Measurements from ENCODE around the gene CD28. TPM values are rescaled to one million over a fixed set of nuclear protein-coding genes. Genes with fewer than 3 reads are reported as not detected.
A peak's percentile ranks its signal among the peaks of the same experiment; 100 is the strongest.

Gene CD28
- total RNA-seq, 1 experiment from 2014 or later: 0.84 TPM

- Mint-ChIP-seq H3K27ac (ENCODE audit: unreplicated experiment) (peak overlapping the region; percentile 90), H3K9me3 (ENCODE audit: unreplicated experiment) (no peaks in the 10 kb centered on the region), H3K36me3 (ENCODE audit: insufficient read depth, unreplicated experiment) (no peaks in the 10 kb centered on the region), H3K4me1 (ENCODE audit: low read depth, unreplicated experiment) (peaks cover 51% of the 10 kb centered on the region), H3K4me3 (ENCODE audit: unreplicated experiment) (peak overlapping the region; percentile 11), H3K27me3 (ENCODE audit: insufficient read depth, unreplicated experiment) (no peaks in the 10 kb centered on the region)
- Histone ChIP-seq H3K9me3 (no peaks in the 10 kb centered on the region), H3K36me3 (ENCODE audit: control insufficient read depth, insufficient read depth, low read length) (no peaks in the 10 kb centered on the region), H3K4me1 (peaks cover 78% of the 10 kb centered on the region), H3K27me3 (replicated peaks; ENCODE audit: control insufficient read depth, insufficient read depth, low read length) (no peaks in the 10 kb centered on the region), H3K4me3 (ENCODE audit: low read depth, low read length) (no peak overlapping the region)
- ChIA-PET CTCF (interaction anchor here (1.0 kb wide), 1 partner anchor 10 kb away, joined by 9 read pairs; no protein-coding TSS in a partner anchor), POLR2A (no interaction called here)
- intact Hi-C loops (cut with micrococcal nuclease; ENCODE audit: unreplicated experiment): no loop called here
- no peak for TF ChIP-seq CTCF (IDR thresholded peaks at IDR 0.05; ENCODE audit: insufficient read depth in 1 of 2, low read depth in 1 of 2, low read length in 1 of 2, severe bottlenecking in 1 of 2, unreplicated experiment in 1 of 2)
- DNase-seq: no peak
- BruUV-seq (replicated peaks): no TSS peak
These were observed 16.9 kb upstream of the CD28 start for GRCh38 chr2:203689426-203690116.

- H3K27ac Mint-ChIP-seq (ENCODE audit: unreplicated experiment): peak overlapping the region; percentile 90
- H3K4me1 ChIP-seq: peaks cover 78% of the 10 kb centered on the region
These were observed 16.4 kb upstream of the CD28 start for GRCh38 chr2:203690117-203690431.

GRCh38 chr2:203690441-203691047 lies 15.9 kb upstream of the CD28 start:
- Mint-ChIP-seq H3K27me3 (ENCODE audit: insufficient read depth, unreplicated experiment) (no peaks in the 10 kb centered on the region), H3K36me3 (ENCODE audit: insufficient read depth, unreplicated experiment) (no peaks in the 10 kb centered on the region), H3K27ac (ENCODE audit: unreplicated experiment) (peak overlapping the region; percentile 90), H3K4me1 (ENCODE audit: low read depth, unreplicated experiment) (peaks cover 60% of the 10 kb centered on the region), H3K4me3 (ENCODE audit: unreplicated experiment) (peak overlapping the region; percentile 11), H3K9me3 (ENCODE audit: unreplicated experiment) (no peaks in the 10 kb centered on the region)
- Histone ChIP-seq H3K27me3 (replicated peaks; ENCODE audit: control insufficient read depth, insufficient read depth, low read length) (no peaks in the 10 kb centered on the region), H3K36me3 (ENCODE audit: control insufficient read depth, insufficient read depth, low read length) (no peaks in the 10 kb centered on the region), H3K4me3 (ENCODE audit: low read depth, low read length) (no peak overlapping the region), H3K9me3 (no peaks in the 10 kb centered on the region), H3K4me1 (peaks cover 79% of the 10 kb centered on the region)
- CTCF ChIA-PET: interaction anchor here (1.0 kb wide), 1 partner anchor 11 kb away, joined by 9 read pairs; no protein-coding TSS in a partner anchor
- POLR2A ChIA-PET: no interaction called here
- TF ChIP-seq CTCF (IDR thresholded peaks at IDR 0.05; ENCODE audit: insufficient read depth in 1 of 2, low read depth in 1 of 2, low read length in 1 of 2, severe bottlenecking in 1 of 2, unreplicated experiment in 1 of 2): no peak
- DNase-seq: no peak
- BruUV-seq (replicated peaks): no TSS peak
- intact Hi-C loops (cut with micrococcal nuclease; ENCODE audit: unreplicated experiment): no loop called here

More at GRCh38 chr2:203690117-203690431, 16.4 kb upstream of the CD28 start:
- H3K9me3 ChIP-seq: no peaks in the 10 kb centered on the region
- POLR2A ChIA-PET: no interaction called here
- TF ChIP-seq CTCF (IDR thresholded peaks at IDR 0.05; ENCODE audit: insufficient read depth in 1 of 2, low read depth in 1 of 2, low read length in 1 of 2, severe bottlenecking in 1 of 2, unreplicated experiment in 1 of 2): no peak
- H3K36me3 Mint-ChIP-seq (ENCODE audit: insufficient read depth, unreplicated experiment): no peaks in the 10 kb centered on the region
- no TSS peak for BruUV-seq (replicated peaks)
- no peaks in the 10 kb centered on the region for H3K9me3 Mint-ChIP-seq (ENCODE audit: unreplicated experiment)
- intact Hi-C loops (cut with micrococcal nuclease; ENCODE audit: unreplicated experiment): no loop called here
- no peaks in the 10 kb centered on the region for H3K27me3 Mint-ChIP-seq (ENCODE audit: insufficient read depth, unreplicated experiment)
- peak in 1 of 2 experiments; percentile 24 for DNase-seq
- H3K4me3 Mint-ChIP-seq (ENCODE audit: unreplicated experiment): peak overlapping the region; percentile 11
- peaks cover 55% of the 10 kb centered on the region for H3K4me1 Mint-ChIP-seq (ENCODE audit: low read depth, unreplicated experiment)
- no peak overlapping the region for H3K4me3 ChIP-seq (ENCODE audit: low read depth, low read length)
- CTCF ChIA-PET: interaction anchor here (1.0 kb wide), 1 partner anchor 10 kb away, joined by 9 read pairs; no protein-coding TSS in a partner anchor
- no peaks in the 10 kb centered on the region for H3K36me3 ChIP-seq (ENCODE audit: control insufficient read depth, insufficient read depth, low read length)
- H3K27me3 ChIP-seq (replicated peaks; ENCODE audit: control insufficient read depth, insufficient read depth, low read length): no peaks in the 10 kb centered on the region
